Psoas muscle (tissue), 8 donors: ENCODE data around the gene CRP. TPM values are rescaled to one million over a fixed set of nuclear protein-coding genes. Genes with fewer than 3 reads are reported as not detected.
"Not testable (repeated sequence)": the region's sequence is repeated elsewhere in the genome, so short reads cannot be mapped to it uniquely, and the experiment has no call there.

Experiments
- ATAC-seq, 4 donors: fragments of 200-7000 bp; cut with Tn5 transposase; one replicate each; pipeline ENCODE4 v1.9.1; 2020; ENCODE audit warnings: moderate library complexity in 3 of 4, mild to moderate bottlenecking in 2 of 4
- DNase-seq, 2 donors: peaks; one replicate each; pipeline ENCODE4 v3.0.0-alpha.2; 2020
- H3K27ac ChIP-seq: fragments of 200-600 bp; one replicate; pipeline ENCODE4 v1.8.0; 2022
- H3K27me3 ChIP-seq, 3 donors: fragments of 200-600 bp in 1 of 3; one replicate each; pipeline versions ENCODE4 v1.6.1 to v1.8.0; 2013 to 2022; ENCODE audit warnings: low read length in 2 of 3, mild to moderate bottlenecking in 2 of 3, moderate library complexity in 1 of 3; ENCODE audit not compliant: insufficient read depth in 3 of 3
- H3K36me3 ChIP-seq, 2 donors: fragments of 200-600 bp in 1 of 2; one replicate each; pipeline versions ENCODE4 v1.6.1 to v1.8.0; 2013 to 2022; ENCODE audit warnings: low read depth in 1 of 2, mild to moderate bottlenecking in 1 of 2, moderate library complexity in 1 of 2; ENCODE audit not compliant: insufficient read depth in 1 of 2
- H3K4me1 ChIP-seq: fragments of 200-600 bp; one replicate; pipeline ENCODE4 v1.8.0; 2022
- H3K4me3 ChIP-seq: fragments of 200-600 bp; one replicate; pipeline ENCODE4 v1.8.0; 2022; ENCODE audit warnings: mild to moderate bottlenecking
- H3K9me3 ChIP-seq: fragments of 200-600 bp; one replicate; pipeline ENCODE4 v1.8.0; 2022
- WGBS, 3 donors: extraction: QIAGEN DNeasy Blood & Tissue Kit; methylation state at CpG; one replicate each; pipeline versions ENCODE4 v1.1.6 to v1.1.7; 2013; 5-methylcytosine and 5-hydroxymethylcytosine counted together
- intact Hi-C, 2 donors: fragments of 100-400 bp; cut with DNase I; formaldehyde crosslinking; loops; one replicate each; pipeline versions ENCODE4 v1.11.0 to v1.14.2; 2022
- polyA plus RNA-seq, 3 donors: library from polyadenylated mRNA; stranded (reverse); fragments of 200-250 nt; gene quantifications; one replicate each; pipeline ENCODE4 v1.2.3, GENCODE V29; 2013
- total RNA-seq, 4 donors: library from RNA; stranded (reverse); fragmentation: NEBNext Ultra II Directional in 2 of 4; extraction: Animal tissue kit (Norgen Biotek cat#: 25700) in 2 of 4; gene quantifications; one replicate each; pipeline versions ENCODE4 v1.2.1 to v1.2.4, GENCODE V29; 2021 to 2023
- TF ChIP-seq, protein P1 (sequence below): fragments of 200-600 bp; IDR thresholded peaks from one replicate; pipeline ENCODE4 v1.8.0; 2022; ENCODE audit warnings: antibody characterized with exemption
- donor health status: healthy with polysubstance abuse.
- donor health status: DM: no; HTN: no; CAD: no; lungs with moderate emphysema.
- donor health status: Bipolar disorder and iron deficiency.
- donor health status: healthy.
- donor health status: DM: yes; HTN: yes; CAD: no.
- donor health status: DM: no; HTN: no; CAD: no.
- donor health status: DM: no; HTN: no; CAD: no.
- donor health status: DM: yes; HTN: yes; CAD: no.

Gene CRP
- total and polyA plus RNA-seq, 7 donors, result 0.04 to 0.46 (median 0.18) TPM; not detected in 3

DNA sequence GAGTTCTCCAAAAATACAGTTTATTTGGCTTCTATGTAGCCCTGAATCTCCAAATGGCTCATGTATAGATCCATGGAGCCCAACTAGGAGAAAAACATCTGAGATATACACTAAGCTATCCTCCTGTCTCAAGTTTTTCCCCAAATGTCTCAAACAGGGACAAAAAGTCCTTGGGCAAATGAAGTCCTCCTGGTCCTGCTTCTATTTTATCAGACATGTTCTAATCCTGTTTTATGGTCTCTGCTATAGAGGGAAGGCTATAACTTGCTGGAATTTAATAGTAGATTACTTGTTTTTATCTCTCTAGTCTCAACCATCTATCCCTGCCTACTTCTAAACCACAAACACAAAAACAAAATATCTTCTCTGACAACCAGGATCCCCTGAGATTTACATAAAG, 26.9 kb downstream of the CRP start:
- DNase-seq (no peak), ATAC-seq (no peak)
- TF ChIP-seq, protein P1, sequence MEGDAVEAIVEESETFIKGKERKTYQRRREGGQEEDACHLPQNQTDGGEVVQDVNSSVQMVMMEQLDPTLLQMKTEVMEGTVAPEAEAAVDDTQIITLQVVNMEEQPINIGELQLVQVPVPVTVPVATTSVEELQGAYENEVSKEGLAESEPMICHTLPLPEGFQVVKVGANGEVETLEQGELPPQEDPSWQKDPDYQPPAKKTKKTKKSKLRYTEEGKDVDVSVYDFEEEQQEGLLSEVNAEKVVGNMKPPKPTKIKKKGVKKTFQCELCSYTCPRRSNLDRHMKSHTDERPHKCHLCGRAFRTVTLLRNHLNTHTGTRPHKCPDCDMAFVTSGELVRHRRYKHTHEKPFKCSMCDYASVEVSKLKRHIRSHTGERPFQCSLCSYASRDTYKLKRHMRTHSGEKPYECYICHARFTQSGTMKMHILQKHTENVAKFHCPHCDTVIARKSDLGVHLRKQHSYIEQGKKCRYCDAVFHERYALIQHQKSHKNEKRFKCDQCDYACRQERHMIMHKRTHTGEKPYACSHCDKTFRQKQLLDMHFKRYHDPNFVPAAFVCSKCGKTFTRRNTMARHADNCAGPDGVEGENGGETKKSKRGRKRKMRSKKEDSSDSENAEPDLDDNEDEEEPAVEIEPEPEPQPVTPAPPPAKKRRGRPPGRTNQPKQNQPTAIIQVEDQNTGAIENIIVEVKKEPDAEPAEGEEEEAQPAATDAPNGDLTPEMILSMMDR, result no peak
- Histone ChIP-seq H3K36me3 (no peaks in the 10 kb centered on the region), H3K9me3 (no peaks in the 10 kb centered on the region), H3K4me3 (no peak overlapping the region), H3K4me1 (no peaks in the 10 kb centered on the region), H3K27me3 (peaks cover 0 to 2% (median 0%) of the 10 kb centered on the region in 3 donors), H3K27ac (no peak overlapping the region)
- intact Hi-C loops, result no loop called here

GRCh38 chr1:159686599-159687299, 27.6 kb downstream of the CRP start:
- 77 to 82% (median 81%) methylated on average over 1 of the region's 1 CpG for WGBS, 3 donors
- no peaks in the 10 kb centered on the region for H3K9me3 ChIP-seq
- intact Hi-C loops, result no loop called here
- peaks cover 0 to 2% (median 0%) of the 10 kb centered on the region in 3 donors for H3K27me3 ChIP-seq
- H3K27ac ChIP-seq, result no peak overlapping the region
- no peak for DNase-seq
- no peaks in the 10 kb centered on the region for H3K36me3 ChIP-seq
- H3K4me1 ChIP-seq, result no peaks in the 10 kb centered on the region
- no peak overlapping the region for H3K4me3 ChIP-seq
- TF ChIP-seq, protein P1, result no peak
- ATAC-seq, result no peak

DNA sequence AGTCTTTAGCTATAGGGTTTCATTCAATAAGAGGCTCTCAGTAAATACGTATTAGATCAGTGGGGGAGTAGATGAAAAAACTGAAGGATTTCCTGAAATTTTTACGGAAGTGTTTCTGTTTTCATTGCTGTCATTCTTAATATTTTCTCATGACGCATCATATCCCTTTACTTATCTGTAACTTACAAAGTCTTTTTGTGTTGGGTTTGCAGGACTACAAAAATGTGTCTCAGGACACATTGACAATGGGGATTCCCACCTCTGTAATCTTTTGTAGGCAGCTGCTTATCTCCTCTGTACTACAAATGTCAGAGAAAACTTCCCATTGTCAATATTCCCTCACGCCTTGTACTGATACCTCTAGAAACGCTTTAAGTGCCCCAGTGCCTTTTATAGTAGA, 35.5 kb downstream of the CRP start:
- Histone ChIP-seq H3K4me3 (no peak overlapping the region), H3K9me3 (no peaks in the 10 kb centered on the region), H3K36me3 (no peaks in the 10 kb centered on the region), H3K27ac (no peak overlapping the region), H3K27me3 (peaks cover 0 to 3% (median 0%) of the 10 kb centered on the region in 3 donors), H3K4me1 (no peaks in the 10 kb centered on the region)
- intact Hi-C loops, result no loop called here
- ATAC-seq, result no peak
- no peak for DNase-seq
- 73 to 77% (median 74%) methylated on average over 5 of the region's 5 CpGs for WGBS, 3 donors
- TF ChIP-seq, protein P1, result no peak

DNA sequence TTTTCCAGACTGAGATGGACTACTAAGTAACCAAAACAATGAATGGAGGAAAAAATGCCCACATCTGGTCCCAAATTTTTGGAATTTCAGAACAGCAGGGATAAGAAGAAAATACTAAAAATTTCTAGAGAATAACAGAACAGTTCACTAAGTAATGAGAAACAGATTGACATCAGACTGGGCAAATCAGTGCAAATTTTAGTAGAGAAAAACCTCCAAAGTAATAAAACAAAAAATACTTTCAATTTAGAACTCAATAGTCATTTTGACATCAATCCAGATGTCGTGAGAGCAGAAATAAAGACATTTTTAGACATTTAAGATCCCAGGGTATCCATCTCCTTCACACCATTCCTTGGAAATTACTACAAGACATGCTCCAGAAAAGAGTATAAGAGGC, 39.3 kb downstream of the CRP start:
- DNase-seq (no peak), ATAC-seq (no peak)
- H3K4me3 ChIP-seq, result no peak overlapping the region
- H3K9me3 ChIP-seq, result no peaks in the 10 kb centered on the region
- no peaks in the 10 kb centered on the region for H3K4me1 ChIP-seq
- intact Hi-C loops, result no loop called here
- TF ChIP-seq, protein P1, result no peak
- no peaks in the 10 kb centered on the region for H3K36me3 ChIP-seq
- no peak overlapping the region for H3K27ac ChIP-seq
- WGBS, 3 donors, result 33 to 42% (median 35%) methylated on average over 1 of the region's 1 CpG
- H3K27me3 ChIP-seq, result peaks cover 0 to 3% (median 0%) of the 10 kb centered on the region in 3 donors

GRCh38 chr1:159672390-159672789, 42.0 kb downstream of the CRP start:
- DNase-seq, H3K27ac ChIP-seq: not testable (repeated sequence)

More at GRCh38 chr1:159672390-159672789, 42.0 kb downstream of the CRP start:
- H3K36me3 ChIP-seq, H3K4me1 ChIP-seq, intact Hi-C loops, H3K4me3 ChIP-seq, ATAC-seq, H3K27me3 ChIP-seq, H3K9me3 ChIP-seq: not testable (repeated sequence)
- WGBS, 3 donors, result 85 to 94% (median 91%) methylated on average over 1 of the region's 1 CpG
